Neural cell (in vitro differentiated cells): ENCODE results near the gene LRBA. TPM values are rescaled to one million over a fixed set of nuclear protein-coding genes. Genes with fewer than 3 reads are reported as not detected.

ENCODE experiments used
- H2AFZ ChIP-seq: fragments of 200-600, 300-800 bp; sonication (generic), shearing (Covaris generic); 2 replicates; pipeline ENCODE4 v1.6.0; 2014; ENCODE audit warnings: low read depth, mild to moderate bottlenecking, antibody characterized with exemption, low read length, moderate library complexity
- H3F3A ChIP-seq: fragments of 200-600 bp; shearing (Covaris generic); 2 replicates; pipeline ENCODE4 v1.6.1; 2016; ENCODE audit warnings: mild to moderate bottlenecking, moderate library complexity, mixed read lengths, antibody characterized with exemption, low read length; ENCODE audit not compliant: insufficient read depth, poor library complexity, severe bottlenecking
- H3K27ac ChIP-seq: fragments of 200-600, 300-800 bp; sonication (generic), shearing (Covaris generic); 2 replicates; pipeline ENCODE4 v1.5.1; 2014; ENCODE audit warnings: mild to moderate bottlenecking, low read length, moderate library complexity
- H3K27me3 ChIP-seq: fragments of 300-800, 200-600 bp; sonication (generic), shearing (Covaris generic); 2 replicates; pipeline ENCODE4 v1.6.0; 2014; ENCODE audit warnings: mild to moderate bottlenecking, low read depth, low read length, moderate library complexity; ENCODE audit not compliant: insufficient read depth
- H3K36me3 ChIP-seq: fragments of 300-800, 200-600 bp; sonication (generic), shearing (Covaris generic); 2 replicates; pipeline ENCODE4 v1.5.1; 2014; ENCODE audit warnings: mild to moderate bottlenecking, antibody characterized with exemption, low read length, moderate library complexity; ENCODE audit not compliant: insufficient read depth
- H3K4me2 ChIP-seq: fragments of 300-800, 200-600 bp; sonication (generic), shearing (Covaris generic); 2 replicates; pipeline ENCODE4 v1.6.0; 2014; ENCODE audit warnings: mild to moderate bottlenecking, low read length
- H3K4me3 ChIP-seq: fragments of 300-800, 200-600 bp; sonication (generic), shearing (Covaris generic); 2 replicates; pipeline ENCODE4 v1.5.1; 2014; ENCODE audit warnings: mild to moderate bottlenecking, low read length, moderate library complexity
- H3K79me2 ChIP-seq: fragments of 200-600 bp; shearing (Covaris generic); replicated peaks from 2 replicates; pipeline ENCODE4 v1.6.0; 2014; ENCODE audit warnings: mild to moderate bottlenecking, low read length, moderate library complexity; ENCODE audit not compliant: insufficient read depth
- H3K9ac ChIP-seq: fragments of 300-800, 200-600 bp; sonication (generic), shearing (Covaris generic); 2 replicates; pipeline ENCODE4 v1.6.1; 2016; ENCODE audit warnings: mild to moderate bottlenecking, low read length, mixed read lengths
- H3K9me2 ChIP-seq: fragments of 200-600 bp; shearing (Covaris generic); 2 replicates; pipeline ENCODE4 v1.6.1; 2016; ENCODE audit warnings: mild to moderate bottlenecking, low read length, mixed read lengths; ENCODE audit not compliant: insufficient read depth
- H3K9me3 ChIP-seq: fragments of 200-600, 300-800 bp; sonication (generic), shearing (Covaris generic); 2 replicates; pipeline ENCODE4 v1.6.1; 2016; ENCODE audit warnings: mild to moderate bottlenecking, mixed run types, low read length, moderate library complexity, mixed read lengths
- H4K20me1 ChIP-seq: fragments of 200-600 bp; shearing (Covaris generic); 2 replicates; pipeline ENCODE4 v1.6.1; 2016; ENCODE audit warnings: mild to moderate bottlenecking, mixed run types; ENCODE audit not compliant: insufficient read depth
- CTCF ChIP-seq: fragments of 450-650 bp; IDR thresholded peaks from 2 replicates; pipeline ENCODE4 v1.5.1; 2014; ENCODE audit warnings: antibody characterized with exemption, mild to moderate bottlenecking, moderate library complexity; ENCODE audit not compliant: poor library complexity, severe bottlenecking
- EP300 ChIP-seq: fragments of 450-650 bp; conservative IDR thresholded peaks from 2 replicates; pipeline ENCODE4 v1.6.1; 2014; ENCODE audit warnings: antibody characterized with exemption, mild to moderate bottlenecking, moderate library complexity; ENCODE audit not compliant: poor library complexity, severe bottlenecking
- EZH2 ChIP-seq: fragments of 200-600, 300-800 bp; shearing (Covaris generic), sonication (generic); IDR thresholded peaks from 2 replicates; pipeline ENCODE4 v1.6.1; 2014; ENCODE audit warnings: antibody characterized with exemption, low read length, borderline replicate concordance, mild to moderate bottlenecking; ENCODE audit not compliant: insufficient read depth, poor library complexity, severe bottlenecking
- MXI1 ChIP-seq: fragments of 450-650 bp; conservative IDR thresholded peaks from 2 replicates; pipeline ENCODE4 v1.6.1; 2014; ENCODE audit warnings: antibody characterized with exemption, mild to moderate bottlenecking; ENCODE audit not compliant: poor library complexity, severe bottlenecking
- POLR2AphosphoS5 ChIP-seq: IDR thresholded peaks from 2 replicates; pipeline ENCODE4 v1.6.1; 2012
- RAD21 ChIP-seq: fragments of 450-650 bp; conservative IDR thresholded peaks from 2 replicates; pipeline ENCODE4 v1.6.1; 2014; ENCODE audit warnings: antibody characterized with exemption, mild to moderate bottlenecking, moderate library complexity
- REST ChIP-seq: IDR thresholded peaks from 2 replicates; pipeline ENCODE4 v1.6.1; 2012; ENCODE audit warnings: borderline replicate concordance
- SMC3 ChIP-seq: fragments of 450-650 bp; conservative IDR thresholded peaks from 2 replicates; pipeline ENCODE4 v1.6.1; 2014; ENCODE audit warnings: antibody characterized with exemption, mild to moderate bottlenecking, moderate library complexity; ENCODE audit not compliant: poor library complexity
- TAF1 ChIP-seq: IDR thresholded peaks from 2 replicates; pipeline ENCODE4 v1.6.1; 2012; ENCODE audit warnings: low read depth
- polyA plus RNA-seq: library from polyadenylated mRNA; depleted of rRNA; stranded (reverse); fragments of >200 nt; gene quantifications from 2 replicates; pipeline ENCODE4 v1.2.3, GENCODE V29; 2014

LRBA gene
- polyA plus RNA-seq, 1 donor from 2014 or later: 7.1 TPM

- H3K4me3 ChIP-seq: no peak overlapping the region
Measured at GRCh38 chr4:150375025-150375424, 640.1 kb downstream of the LRBA start.

GRCh38 chr4:150371869-150372268 is 643.2 kb downstream of the LRBA start:
- peaks cover 51% of the 10 kb centered on the region for H3K27me3 ChIP-seq
- H3K36me3 ChIP-seq: no peaks in the 10 kb centered on the region
- no peak overlapping the region for H3K27ac ChIP-seq
- H3K4me3 ChIP-seq: no peak overlapping the region
- H3K4me2 ChIP-seq: no peak overlapping the region
- H3K9ac ChIP-seq: no peak overlapping the region
- H2AFZ ChIP-seq: no peak overlapping the region
- H3K9me3 ChIP-seq: no peaks in the 10 kb centered on the region
- no peaks in the 10 kb centered on the region for H3K9me2 ChIP-seq
- no peaks in the 10 kb centered on the region for H3F3A ChIP-seq
- H3K79me2 ChIP-seq: no peaks in the 10 kb centered on the region
- no peaks in the 10 kb centered on the region for H4K20me1 ChIP-seq
- TF ChIP-seq TAF1 (no peak), EZH2 (no peak), EP300 (no peak), RAD21 (no peak), REST (no peak), SMC3 (no peak), POLR2AphosphoS5 (no peak), MXI1 (no peak)

More at GRCh38 chr4:150375025-150375424, 640.1 kb downstream of the LRBA start:
- Histone ChIP-seq H3F3A (no peaks in the 10 kb centered on the region), H3K9ac (no peak overlapping the region), H3K9me2 (no peaks in the 10 kb centered on the region), H3K27me3 (peaks cover 21% of the 10 kb centered on the region), H3K27ac (no peak overlapping the region), H2AFZ (no peak overlapping the region), H3K79me2 (no peaks in the 10 kb centered on the region), H3K36me3 (no peaks in the 10 kb centered on the region), H3K9me3 (no peaks in the 10 kb centered on the region), H3K4me2 (no peak overlapping the region), H4K20me1 (no peaks in the 10 kb centered on the region)
- TF ChIP-seq CTCF: no peak
- TF ChIP-seq SMC3: no peak
- TF ChIP-seq EP300: no peak
- no peak for TF ChIP-seq REST
- no peak for TF ChIP-seq MXI1
- TF ChIP-seq RAD21: no peak
- TF ChIP-seq POLR2AphosphoS5: no peak
- no peak for TF ChIP-seq TAF1
- no peak for TF ChIP-seq EZH2
